ENCODE results near the gene HACD3.

GRCh38 chr15:65578904-65579728 is 48.9 kb downstream of the HACD3 start:
- TF ChIP-seq, protein P1, sequence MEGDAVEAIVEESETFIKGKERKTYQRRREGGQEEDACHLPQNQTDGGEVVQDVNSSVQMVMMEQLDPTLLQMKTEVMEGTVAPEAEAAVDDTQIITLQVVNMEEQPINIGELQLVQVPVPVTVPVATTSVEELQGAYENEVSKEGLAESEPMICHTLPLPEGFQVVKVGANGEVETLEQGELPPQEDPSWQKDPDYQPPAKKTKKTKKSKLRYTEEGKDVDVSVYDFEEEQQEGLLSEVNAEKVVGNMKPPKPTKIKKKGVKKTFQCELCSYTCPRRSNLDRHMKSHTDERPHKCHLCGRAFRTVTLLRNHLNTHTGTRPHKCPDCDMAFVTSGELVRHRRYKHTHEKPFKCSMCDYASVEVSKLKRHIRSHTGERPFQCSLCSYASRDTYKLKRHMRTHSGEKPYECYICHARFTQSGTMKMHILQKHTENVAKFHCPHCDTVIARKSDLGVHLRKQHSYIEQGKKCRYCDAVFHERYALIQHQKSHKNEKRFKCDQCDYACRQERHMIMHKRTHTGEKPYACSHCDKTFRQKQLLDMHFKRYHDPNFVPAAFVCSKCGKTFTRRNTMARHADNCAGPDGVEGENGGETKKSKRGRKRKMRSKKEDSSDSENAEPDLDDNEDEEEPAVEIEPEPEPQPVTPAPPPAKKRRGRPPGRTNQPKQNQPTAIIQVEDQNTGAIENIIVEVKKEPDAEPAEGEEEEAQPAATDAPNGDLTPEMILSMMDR (IDR thresholded peaks at IDR 0.05): no peak
- TF ChIP-seq EZH2 (IDR thresholded peaks at IDR 0.05; ENCODE audit: borderline replicate concordance, insufficient read depth, low read depth, low read length, poor library complexity, severe bottlenecking): no peak

All from B cell (primary cell).